Tibial nerve (tissue), 4 donors: ENCODE results near the gene ZNF92.

Source experiments
- EP300 ChIP-seq, 2 donors: sonication (generic); formaldehyde crosslinking; IDR thresholded peaks; one replicate each; pipeline ENCODE4 v1.6.1; 2017; ENCODE audit warnings: antibody characterized with exemption in 2 of 2, mild to moderate bottlenecking in 1 of 2
- POLR2A ChIP-seq, 2 donors: fragments of 450-650 bp; IDR thresholded peaks; one replicate each; pipeline ENCODE4 v1.6.1; 2017; ENCODE audit warnings: antibody characterized with exemption in 2 of 2, mild to moderate bottlenecking in 2 of 2, moderate library complexity in 2 of 2
- TF ChIP-seq, protein P1 (sequence below), 5 experiments: fragments of 200-600 bp in 3 of 5; fragments of 450-650 bp in 2 of 5; sonication (generic) in 3 of 5; IDR thresholded peaks; one replicate each; pipeline ENCODE4 v1.5.1; 2016 to 2019; ENCODE audit warnings: antibody characterized with exemption in 5 of 5, mild to moderate bottlenecking in 3 of 5, moderate library complexity in 2 of 5

DNA sequence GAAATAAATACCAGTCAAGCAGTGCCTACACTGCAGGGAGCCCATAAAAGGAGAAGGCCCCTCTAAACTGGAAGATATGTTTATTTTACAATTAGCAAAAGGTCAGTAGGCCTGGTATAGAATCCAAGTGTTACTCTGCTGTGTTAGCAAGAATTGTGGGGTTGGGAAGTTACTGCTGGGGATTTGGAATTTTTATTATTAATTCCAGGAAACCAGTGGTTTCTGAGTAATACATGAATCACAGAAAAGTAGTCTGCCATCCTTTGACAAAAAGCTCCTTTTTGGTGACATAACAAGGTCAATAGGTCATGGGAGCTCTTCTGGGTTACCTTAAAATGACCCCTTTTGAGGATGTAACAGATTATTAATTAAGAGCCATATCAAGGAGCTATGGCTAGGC is 67.4 kb downstream of the ZNF92 start:
- TF ChIP-seq, protein P1, sequence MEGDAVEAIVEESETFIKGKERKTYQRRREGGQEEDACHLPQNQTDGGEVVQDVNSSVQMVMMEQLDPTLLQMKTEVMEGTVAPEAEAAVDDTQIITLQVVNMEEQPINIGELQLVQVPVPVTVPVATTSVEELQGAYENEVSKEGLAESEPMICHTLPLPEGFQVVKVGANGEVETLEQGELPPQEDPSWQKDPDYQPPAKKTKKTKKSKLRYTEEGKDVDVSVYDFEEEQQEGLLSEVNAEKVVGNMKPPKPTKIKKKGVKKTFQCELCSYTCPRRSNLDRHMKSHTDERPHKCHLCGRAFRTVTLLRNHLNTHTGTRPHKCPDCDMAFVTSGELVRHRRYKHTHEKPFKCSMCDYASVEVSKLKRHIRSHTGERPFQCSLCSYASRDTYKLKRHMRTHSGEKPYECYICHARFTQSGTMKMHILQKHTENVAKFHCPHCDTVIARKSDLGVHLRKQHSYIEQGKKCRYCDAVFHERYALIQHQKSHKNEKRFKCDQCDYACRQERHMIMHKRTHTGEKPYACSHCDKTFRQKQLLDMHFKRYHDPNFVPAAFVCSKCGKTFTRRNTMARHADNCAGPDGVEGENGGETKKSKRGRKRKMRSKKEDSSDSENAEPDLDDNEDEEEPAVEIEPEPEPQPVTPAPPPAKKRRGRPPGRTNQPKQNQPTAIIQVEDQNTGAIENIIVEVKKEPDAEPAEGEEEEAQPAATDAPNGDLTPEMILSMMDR (IDR thresholded peaks at IDR 0.05): no peak
- TF ChIP-seq EP300 (IDR thresholded peaks at IDR 0.05) (no peak), POLR2A (IDR thresholded peaks at IDR 0.05) (no peak)
